H1 (cell line): Measurements from ENCODE around the gene RPS15. TPM values are rescaled to one million over a fixed set of nuclear protein-coding genes. Genes with fewer than 3 reads are reported as not detected.

ENCODE experiments used
- ATF2 ChIP-seq: IDR thresholded peaks from 2 replicates; pipeline ENCODE4 v1.6.1; 2012; ENCODE audit warnings: low read length, inconsistent platforms
- BACH1 ChIP-seq: IDR thresholded peaks from 2 replicates; pipeline ENCODE4 v1.6.1; 2012; ENCODE audit warnings: low read length, improper control_type of control experiment
- GABPA ChIP-seq: IDR thresholded peaks from 2 replicates; pipeline ENCODE4 v1.6.1; 2011; ENCODE audit warnings: mild to moderate bottlenecking, low read length, moderate library complexity, borderline replicate concordance; ENCODE audit not compliant: insufficient read depth
- HDAC6 ChIP-seq: IDR thresholded peaks from one replicate; pipeline ENCODE4 v1.7.1; 2012; ENCODE audit warnings: low read depth, mild to moderate bottlenecking, inconsistent platforms, low read length, moderate library complexity
- KDM5A ChIP-seq: fragments of 200-600 bp; IDR thresholded peaks from 2 replicates; pipeline ENCODE4 v1.7.1; 2012; ENCODE audit warnings: mild to moderate bottlenecking, low read length, inconsistent platforms, mixed read lengths
- NANOG ChIP-seq: IDR thresholded peaks from 2 replicates; pipeline ENCODE4 v1.6.1; 2011; ENCODE audit warnings: low read length, low read depth, mild to moderate bottlenecking, inconsistent platforms; ENCODE audit not compliant: insufficient read depth, poor library complexity, severe bottlenecking
- POU5F1 ChIP-seq: IDR thresholded peaks from 2 replicates; pipeline ENCODE4 v1.6.1; 2011; ENCODE audit warnings: low read depth, mild to moderate bottlenecking, low read length, moderate library complexity
- SP1 ChIP-seq: IDR thresholded peaks from 2 replicates; pipeline ENCODE4 v1.6.1; 2011; ENCODE audit warnings: low read depth, low read length
- SUZ12 ChIP-seq: fragments of 200-600 bp; sonication (generic); IDR thresholded peaks from 2 replicates; pipeline ENCODE4 v1.6.1; 2012; ENCODE audit warnings: mild to moderate bottlenecking, inconsistent platforms, low read length, moderate library complexity, mixed read lengths
- TEAD4 ChIP-seq: IDR thresholded peaks from 2 replicates; pipeline ENCODE4 v1.6.1; 2012; ENCODE audit warnings: low read depth, low read length, inconsistent platforms, mixed read lengths
- polyA plus RNA-seq, 7 experiments: library from polyadenylated mRNA; depleted of rRNA in 3 of 7; stranded (reverse) in 5 of 7; unstranded in 2 of 7; fragments of >200 nt in 5 of 7; fragments of 200-250 nt in 2 of 7; gene quantifications; 1 replicate in 5 of 7; 2 replicates in 1 of 7; 4 replicates in 1 of 7; pipeline versions ENCODE4 v1.2.1 to v1.2.3, GENCODE V29; 2011 to 2013; ENCODE audit warnings: missing spikeins in 2 of 7, mixed read lengths in 2 of 7
- total RNA-seq: library from RNA; stranded (reverse); fragmentation: NEBNext Ultra II Directional; extraction: Animal tissue kit (Norgen Biotek cat#: 25700); gene quantifications from 2 replicates; pipeline ENCODE4 v1.2.1, GENCODE V29; 2021

Gene RPS15
- total and polyA plus RNA-seq, 2 of the 8 experiments (the other 6 are each of a cell fraction or from before 2014, with no cell fraction given) = 1,562 to 3,890 TPM

GRCh38 chr19:1401138-1401888, 36.9 kb upstream of the RPS15 start, which contains the start of gene GAMT (continued):
- TF ChIP-seq ATF2 = no peak
- TF ChIP-seq BACH1 = peak; percentile 75
- TF ChIP-seq NANOG = no peak
- TF ChIP-seq HDAC6 = no peak
- TF ChIP-seq TEAD4 = no peak
- TF ChIP-seq GABPA = peak; percentile 46; the same call in 1 of the 2 replicates
- no peak for TF ChIP-seq SP1
- TF ChIP-seq POU5F1 = no peak
- TF ChIP-seq SUZ12 = peak; percentile 37; the same call in 1 of the 2 replicates
- no peak for TF ChIP-seq KDM5A
